ENCODE measurements around the gene PRX.

PRX gene

DNA sequence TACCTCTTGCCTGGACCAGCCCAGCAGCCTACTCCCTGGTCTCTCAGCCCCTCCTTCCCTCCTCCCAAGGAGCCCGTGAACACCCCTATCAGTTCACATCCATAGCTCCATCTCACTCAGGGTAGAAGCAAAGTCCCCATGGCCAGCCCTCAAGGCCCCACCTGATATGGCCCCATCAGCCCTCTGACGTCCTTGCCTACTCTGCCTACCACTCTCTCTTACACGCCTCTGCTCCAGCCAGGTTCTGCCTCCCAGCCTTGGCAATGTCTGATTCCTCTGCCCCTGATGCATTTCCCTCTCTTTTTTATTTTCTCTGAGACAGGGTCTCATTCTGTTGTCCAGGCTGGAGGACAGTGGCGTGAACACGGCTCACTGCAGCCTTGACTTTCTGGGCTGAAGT, 38.8 kb upstream of the PRX start:
- Histone ChIP-seq H3K27ac (no peak overlapping the region), H3K9me3 (no peaks in the 10 kb centered on the region)
- no peak for TF ChIP-seq Cebpa-rat (IDR thresholded peaks at IDR 0.05)

DNA sequence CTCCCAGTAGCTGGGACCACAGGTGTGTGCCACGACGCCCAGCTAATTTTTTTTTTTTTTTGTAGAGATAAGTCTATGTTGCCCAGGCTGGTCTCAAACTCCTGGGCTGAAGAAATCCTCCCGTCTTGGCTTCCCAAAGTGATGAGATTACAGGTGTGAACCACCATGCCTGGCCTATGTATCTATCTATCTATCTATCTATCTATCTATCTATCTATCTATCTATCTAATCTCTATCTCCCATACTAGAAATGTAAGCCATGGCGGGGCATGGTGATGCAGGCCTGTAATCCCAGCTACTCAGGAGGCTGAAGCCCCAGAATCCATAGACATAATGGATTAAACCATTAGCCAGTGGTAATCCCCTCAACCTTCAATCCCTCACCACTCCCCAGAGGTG, 37.5 kb upstream of the PRX start:
- Histone ChIP-seq H3K9ac (no peak overlapping the region), H3K9me3 (no peaks in the 10 kb centered on the region), H3K4me1 (peaks cover 9% of the 10 kb centered on the region), H3K27me3 (no peaks in the 10 kb centered on the region), H3K27ac (no peak overlapping the region), H4K20me1 (no peaks in the 10 kb centered on the region), H3K36me3 (peaks cover 9% of the 10 kb centered on the region; the same call in 1 of the 2 replicates), H3K4me3 (no peak overlapping the region), H3K4me2 (no peak overlapping the region)
- no peak for TF ChIP-seq Cebpa-rat (IDR thresholded peaks at IDR 0.05)

More for the DNA sequence above, 38.8 kb upstream of the PRX start:
- peaks cover 9% of the 10 kb centered on the region; the same call in 1 of the 2 replicates for H3K36me3 ChIP-seq
- H3K27me3 ChIP-seq, result no peaks in the 10 kb centered on the region
- no peak overlapping the region for H3K9ac ChIP-seq
- H3K4me1 ChIP-seq, result peaks cover 9% of the 10 kb centered on the region
- no peak overlapping the region for H3K4me2 ChIP-seq
- H3K4me3 ChIP-seq, result no peak overlapping the region
- H4K20me1 ChIP-seq, result no peaks in the 10 kb centered on the region

DNA sequence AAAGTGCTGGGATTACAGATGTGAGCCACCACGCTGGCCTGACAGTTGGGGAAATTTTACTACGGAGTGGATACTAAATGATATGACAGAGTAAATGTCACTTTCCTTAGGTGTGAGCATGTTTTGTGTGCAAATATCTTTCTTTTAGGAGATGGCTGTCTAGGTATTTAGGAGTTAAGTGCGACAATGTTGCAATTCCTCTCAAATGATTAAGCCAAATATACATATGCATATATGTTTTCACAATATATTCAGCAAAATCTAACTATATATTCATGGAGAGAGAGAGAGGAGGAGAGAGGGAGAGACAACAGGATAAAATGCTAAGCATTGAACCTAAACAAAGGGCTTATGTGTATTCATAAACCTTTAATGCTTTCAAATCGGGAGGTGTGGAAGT, 36.3 kb upstream of the PRX start:
- H3K27me3 ChIP-seq, result no peaks in the 10 kb centered on the region
- H3K27ac ChIP-seq, result no peak overlapping the region
- no peak overlapping the region for H3K4me3 ChIP-seq
- no peak for TF ChIP-seq Cebpa-rat (IDR thresholded peaks at IDR 0.05)
- H3K4me2 ChIP-seq, result no peak overlapping the region
- H4K20me1 ChIP-seq, result no peaks in the 10 kb centered on the region
- peaks cover 9% of the 10 kb centered on the region; the same call in 1 of the 2 replicates for H3K36me3 ChIP-seq
- H3K9ac ChIP-seq, result no peak overlapping the region
- peaks cover 13% of the 10 kb centered on the region for H3K4me1 ChIP-seq
- no peaks in the 10 kb centered on the region for H3K9me3 ChIP-seq

DNA sequence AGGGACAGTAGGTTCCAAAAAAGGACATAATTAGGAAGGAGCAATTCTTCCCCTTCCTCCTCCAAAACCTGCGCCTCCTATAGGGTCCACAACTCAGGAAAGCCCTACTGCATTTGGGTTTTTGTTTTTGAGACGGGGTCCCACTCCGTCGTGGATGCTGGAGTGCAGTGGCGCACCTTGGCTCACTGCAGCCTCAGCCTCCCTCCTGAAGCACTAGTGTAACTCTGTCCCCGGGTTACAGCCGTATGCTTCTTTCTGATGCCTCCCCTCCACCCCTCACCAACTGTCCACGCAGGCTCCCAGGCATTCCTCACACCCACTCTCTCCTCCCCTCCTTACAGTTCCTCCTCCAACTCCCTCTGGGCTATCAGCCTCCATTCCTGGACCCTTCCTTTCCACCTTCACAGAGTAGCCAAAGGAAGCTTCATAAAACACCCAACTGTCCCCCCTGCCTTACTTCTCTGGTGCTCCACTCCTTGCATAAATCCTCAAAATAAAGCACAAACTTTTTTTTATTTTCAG, 33.1 kb upstream of the PRX start:
- H3K4me3 ChIP-seq, result no peak overlapping the region
- no peak for TF ChIP-seq Cebpa-rat (IDR thresholded peaks at IDR 0.05)
- peaks cover 15% of the 10 kb centered on the region for H4K20me1 ChIP-seq
- no peaks in the 10 kb centered on the region for H3K27me3 ChIP-seq
- H3K4me1 ChIP-seq, result peaks cover 19% of the 10 kb centered on the region
- H3K9ac ChIP-seq, result no peak overlapping the region
- H3K36me3 ChIP-seq, result peaks cover 16% of the 10 kb centered on the region
- H3K27ac ChIP-seq, result no peak overlapping the region
- no peaks in the 10 kb centered on the region for H3K9me3 ChIP-seq
- no peak overlapping the region for H3K4me2 ChIP-seq

DNA sequence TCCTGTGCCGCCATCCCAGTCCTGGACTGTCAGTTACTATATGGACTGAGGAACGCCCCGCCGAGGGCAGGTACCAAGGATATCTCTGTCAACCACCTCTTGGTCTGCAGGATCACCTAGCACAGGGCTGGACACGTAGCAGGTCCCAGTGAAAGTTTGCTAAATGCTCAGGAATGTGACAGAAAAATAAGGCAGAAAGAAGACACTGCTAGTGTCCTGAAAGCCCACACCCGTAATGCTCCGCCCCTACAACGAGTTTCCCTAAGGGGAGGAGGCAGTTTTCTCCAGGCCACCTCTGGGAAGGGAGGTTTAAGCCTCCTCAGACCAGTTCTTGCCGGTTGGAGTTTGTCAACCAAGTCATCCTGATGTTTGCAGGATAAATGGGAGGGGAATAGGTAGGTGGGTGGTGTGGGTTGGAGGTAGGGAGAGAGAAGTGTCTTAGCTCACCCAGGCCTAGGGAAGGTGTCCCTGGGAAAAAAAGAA, 32.6 kb upstream of the PRX start:
- Histone ChIP-seq H3K4me1 (peaks cover 19% of the 10 kb centered on the region), H3K4me2 (no peak overlapping the region), H3K27ac (no peak overlapping the region), H3K9ac (no peak overlapping the region), H3K36me3 (peaks cover 21% of the 10 kb centered on the region), H3K27me3 (no peaks in the 10 kb centered on the region), H3K4me3 (no peak overlapping the region), H4K20me1 (peaks cover 20% of the 10 kb centered on the region), H3K9me3 (no peaks in the 10 kb centered on the region)
- no peak for TF ChIP-seq Cebpa-rat (IDR thresholded peaks at IDR 0.05)

DNA sequence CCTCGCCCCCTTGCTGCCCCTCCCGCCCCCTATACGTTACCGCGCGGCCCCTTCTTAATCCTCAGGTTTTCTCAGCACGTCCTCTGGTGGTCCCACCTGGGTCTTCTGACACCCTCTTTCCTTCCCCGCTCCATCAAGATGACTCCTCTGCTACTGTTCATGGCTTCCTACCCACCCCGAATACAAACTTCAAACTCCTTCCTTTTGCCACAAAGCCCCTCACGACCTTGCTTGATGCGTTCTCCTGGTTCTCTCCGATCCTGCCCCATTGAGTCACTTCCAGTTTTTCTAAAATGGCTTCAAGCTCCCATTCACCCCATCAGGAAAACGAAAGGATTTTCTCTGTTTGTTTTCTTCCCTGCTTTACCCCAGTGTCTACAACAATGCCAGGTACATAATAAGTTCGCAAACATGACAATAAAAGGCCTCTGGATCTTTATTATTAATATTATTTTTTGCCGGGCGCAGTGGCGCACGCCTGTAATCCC, 31.7 kb upstream of the PRX start:
- no peaks in the 10 kb centered on the region for H3K9me3 ChIP-seq
- H3K4me2 ChIP-seq, result peak overlapping the region; percentile 96
- peaks cover 24% of the 10 kb centered on the region for H4K20me1 ChIP-seq
- H3K4me1 ChIP-seq, result peaks cover 19% of the 10 kb centered on the region
- peak overlapping the region; percentile 73 for H3K9ac ChIP-seq
- H3K4me3 ChIP-seq, result peak overlapping the region; percentile 84
- H3K27me3 ChIP-seq, result no peaks in the 10 kb centered on the region
- no peak for TF ChIP-seq Cebpa-rat (IDR thresholded peaks at IDR 0.05)
- peaks cover 31% of the 10 kb centered on the region for H3K36me3 ChIP-seq
- peak overlapping the region; percentile 14; the same call in 1 of the 2 replicates for H3K27ac ChIP-seq

DNA sequence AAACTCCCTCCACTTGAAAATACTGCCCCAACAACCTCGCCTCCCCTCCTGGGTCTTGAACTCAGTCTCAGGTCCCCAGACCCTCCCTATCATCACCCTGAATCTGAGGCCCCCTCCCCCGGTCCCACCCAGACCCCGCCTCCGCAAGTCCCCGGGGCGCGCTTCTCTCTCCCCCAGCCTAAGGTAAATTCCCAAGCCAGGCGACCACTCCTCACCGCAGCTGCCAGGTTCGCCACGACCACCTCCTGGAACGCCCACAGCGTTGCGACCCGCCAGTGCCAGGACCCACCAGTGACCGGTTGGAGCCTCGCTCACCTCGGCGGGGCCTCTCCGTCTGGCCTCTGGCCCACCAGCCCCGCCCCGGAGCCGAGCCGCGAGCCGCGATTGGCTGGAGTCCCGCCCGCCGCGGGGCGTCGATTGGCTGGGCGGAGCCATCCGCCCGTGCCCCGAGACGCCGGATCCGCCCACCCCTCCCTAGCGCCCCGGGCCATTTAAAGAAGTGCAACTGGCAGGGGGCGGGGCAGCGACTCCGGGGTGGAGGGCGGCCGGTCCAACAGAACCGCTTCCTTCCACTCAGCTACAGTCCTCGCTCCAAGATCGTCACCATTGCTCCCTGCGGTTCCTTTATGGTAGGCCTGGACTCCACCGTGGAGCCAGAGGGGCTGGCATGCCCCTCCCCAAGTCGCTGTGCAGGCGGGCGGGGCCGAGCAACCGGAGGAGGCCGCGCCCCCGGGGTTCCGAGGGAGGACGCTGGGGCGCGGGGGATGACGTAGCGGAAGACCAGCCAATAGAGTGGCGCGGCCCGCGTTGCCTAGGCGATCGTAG, 31.0 kb upstream of the PRX start, which contains the start of gene SERTAD3:
TSS of gene SERTAD3 (minus strand) at position 336 of the 825 bp plus-strand sequence. CDS start 2,255 bp downstream, outside the sequence.
- Histone ChIP-seq H3K9me3 (no peaks in the 10 kb centered on the region), H4K20me1 (peaks cover 24% of the 10 kb centered on the region), H3K36me3 (peaks cover 32% of the 10 kb centered on the region), H3K4me3 (peak within 1 kb of the TSS; percentile 84), H3K27me3 (no peaks in the 10 kb centered on the region), H3K27ac (peak within 1 kb of the TSS; percentile 89), H3K4me1 (peaks cover 19% of the 10 kb centered on the region), H3K9ac (peak within 1 kb of the TSS; percentile 90), H3K4me2 (peak within 1 kb of the TSS; percentile 96)
- TF ChIP-seq Cebpa-rat (IDR thresholded peaks at IDR 0.05), result no peak

DNA sequence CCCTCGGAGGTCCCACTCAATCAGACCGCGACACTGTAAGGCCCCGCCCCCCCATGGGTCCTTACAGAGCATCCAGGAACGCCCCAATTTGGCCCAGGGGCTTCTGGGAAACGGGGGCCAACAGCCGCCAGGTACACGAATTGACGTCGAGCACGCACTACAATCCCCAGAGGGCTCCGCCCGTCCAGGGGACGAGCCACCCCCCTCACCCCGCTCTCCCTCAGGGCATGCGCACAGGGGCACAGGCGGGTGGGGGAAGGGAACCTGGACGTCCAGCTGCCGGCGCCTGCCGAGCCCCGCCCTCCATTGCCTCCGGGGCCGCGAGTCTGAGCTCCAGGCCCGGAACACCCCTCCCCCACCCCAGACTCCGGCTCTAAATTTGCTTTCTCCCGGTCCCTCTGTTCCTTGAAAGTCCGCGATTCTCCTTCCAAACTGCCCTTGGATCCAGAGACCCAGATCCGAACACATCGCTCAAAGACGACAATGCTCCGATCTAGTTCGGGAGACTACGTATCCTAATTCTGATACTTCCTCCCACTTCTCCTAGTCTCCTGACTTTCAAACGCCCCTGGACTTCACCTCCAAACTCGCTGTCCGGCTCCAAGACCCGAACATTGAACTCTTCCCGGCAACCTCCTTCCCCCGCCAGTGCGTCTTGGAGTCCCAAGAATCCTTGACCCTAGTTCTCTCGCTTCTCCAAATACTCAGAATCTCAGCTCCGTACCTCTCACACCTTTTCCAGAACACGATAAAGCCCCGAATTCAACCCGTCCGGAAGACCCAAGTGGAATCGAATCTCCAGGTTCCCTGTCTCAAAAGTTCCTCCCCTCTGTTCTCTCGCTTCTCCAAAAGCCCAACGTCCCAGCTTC, 30.2 kb upstream of the PRX start:
- Histone ChIP-seq H4K20me1 (peaks cover 24% of the 10 kb centered on the region), H3K4me1 (peaks cover 19% of the 10 kb centered on the region), H3K4me2 (peak overlapping the region; percentile 96), H3K4me3 (peak overlapping the region; percentile 84), H3K27me3 (no peaks in the 10 kb centered on the region), H3K36me3 (peaks cover 32% of the 10 kb centered on the region), H3K9me3 (no peaks in the 10 kb centered on the region), H3K27ac (peak overlapping the region; percentile 89), H3K9ac (peak overlapping the region; percentile 90)
- no peak for TF ChIP-seq Cebpa-rat (IDR thresholded peaks at IDR 0.05)

DNA sequence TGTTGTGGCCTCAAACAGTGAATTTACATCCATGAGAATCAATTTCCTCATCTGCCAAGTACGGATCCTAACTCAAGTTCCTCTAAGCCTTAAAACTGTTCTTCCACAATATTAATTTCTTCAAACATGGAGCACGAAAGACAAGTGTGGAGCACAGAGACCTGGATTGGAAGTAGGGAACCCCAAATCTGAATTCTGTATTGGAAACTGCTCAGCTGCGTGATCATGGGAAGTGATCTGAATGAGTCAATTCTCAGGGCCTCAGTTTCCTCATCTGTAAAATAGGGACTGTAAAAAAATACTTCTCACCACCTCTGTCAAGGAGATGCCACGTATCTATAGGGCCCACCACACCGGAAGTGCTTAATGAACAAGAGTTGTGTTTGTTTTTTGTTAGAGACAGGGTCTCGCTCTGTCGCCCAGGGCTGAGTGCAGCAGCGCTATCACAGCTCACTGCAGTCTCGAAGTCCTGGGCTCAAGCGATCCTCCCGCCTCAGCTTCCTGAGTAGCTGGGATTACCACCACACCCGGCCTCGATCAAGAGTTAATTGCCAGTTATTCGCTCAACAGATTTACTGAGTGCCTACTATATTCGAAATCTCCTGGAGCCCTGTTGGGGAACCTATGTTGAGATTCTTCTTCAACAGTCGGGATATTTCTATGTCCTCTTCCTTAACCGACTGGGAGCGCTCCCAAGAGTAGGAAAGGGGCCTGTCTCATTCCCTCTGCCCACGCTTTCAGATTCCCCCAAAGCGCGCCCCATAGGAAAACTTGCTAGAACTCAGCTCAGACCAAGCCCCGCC, 29.4 kb upstream of the PRX start:
- no peaks in the 10 kb centered on the region for H3K9me3 ChIP-seq
- H3K4me1 ChIP-seq, result peaks cover 19% of the 10 kb centered on the region
- peaks cover 24% of the 10 kb centered on the region for H3K36me3 ChIP-seq
- peak overlapping the region; percentile 96 for H3K4me2 ChIP-seq
- H3K9ac ChIP-seq, result peak overlapping the region; percentile 74
- peak overlapping the region; percentile 71; the same call in 1 of the 2 replicates for H3K27ac ChIP-seq
- peaks cover 24% of the 10 kb centered on the region for H4K20me1 ChIP-seq
- no peaks in the 10 kb centered on the region for H3K27me3 ChIP-seq
- TF ChIP-seq Cebpa-rat (IDR thresholded peaks at IDR 0.05), result no peak
- peak overlapping the region; percentile 84 for H3K4me3 ChIP-seq
